ENCODE data around the gene LAP3.
"Not testable (repeated sequence)": the region's sequence is repeated elsewhere in the genome, so short reads cannot be mapped to it uniquely, and the experiment has no call there.

LAP3 gene

GRCh38 chr4:17558941-17559708 is 17.9 kb upstream of the LAP3 start:
- Histone ChIP-seq H3K9me3 (ENCODE audit: low read depth, low read length) (no peaks in the 10 kb centered on the region), H3K9ac (ENCODE audit: insufficient read length) (no peak overlapping the region), H3K36me3 (ENCODE audit: insufficient read depth, low read length) (no peaks in the 10 kb centered on the region), H3K4me3 (no peak overlapping the region), H3K27ac (no peak overlapping the region)
- DNase-seq (ENCODE audit: low read depth, low spot score), result no peak
- no peak for TF ChIP-seq FOXP2 (optimal IDR thresholded peaks at IDR 0.05; ENCODE audit: control extremely low read depth, extremely low read length, insufficient read depth)
- no peak for TF ChIP-seq POLR2AphosphoS5 (IDR thresholded peaks at IDR 0.05; ENCODE audit: borderline replicate concordance, low read depth, low read length)
- TF ChIP-seq EZH2 (IDR thresholded peaks at IDR 0.05), result no peak

- DNase-seq (ENCODE audit: low read depth, low spot score), result no peak
- Histone ChIP-seq H3K4me3 (no peak overlapping the region), H3K9me3 (ENCODE audit: low read depth, low read length) (no peaks in the 10 kb centered on the region), H3K27ac (no peak overlapping the region), H3K9ac (ENCODE audit: insufficient read length) (no peak overlapping the region), H3K36me3 (ENCODE audit: insufficient read depth, low read length) (no peaks in the 10 kb centered on the region)
- no peak for TF ChIP-seq FOXP2 (optimal IDR thresholded peaks at IDR 0.05; ENCODE audit: control extremely low read depth, extremely low read length, insufficient read depth)
- TF ChIP-seq POLR2AphosphoS5 (IDR thresholded peaks at IDR 0.05; ENCODE audit: borderline replicate concordance, low read depth, low read length), result no peak
- TF ChIP-seq EZH2 (IDR thresholded peaks at IDR 0.05), result no peak
Observed at GRCh38 chr4:17559709-17560048, 17.3 kb upstream of the LAP3 start.

GRCh38 chr4:17560065-17560673 is 16.8 kb upstream of the LAP3 start:
- no peaks in the 10 kb centered on the region for H3K9me3 ChIP-seq (ENCODE audit: low read depth, low read length)
- H3K9ac ChIP-seq (ENCODE audit: insufficient read length), result no peak overlapping the region
- no peak overlapping the region for H3K27ac ChIP-seq
- H3K36me3 ChIP-seq (ENCODE audit: insufficient read depth, low read length), result no peaks in the 10 kb centered on the region
- H3K4me3 ChIP-seq, result no peak overlapping the region
- TF ChIP-seq EZH2 (IDR thresholded peaks at IDR 0.05), result no peak
- DNase-seq (ENCODE audit: low read depth, low spot score), result no peak

- DNase-seq (ENCODE audit: low read depth, low spot score), result no peak
- no peak overlapping the region for H3K27ac ChIP-seq
- TF ChIP-seq EZH2 (IDR thresholded peaks at IDR 0.05) (no peak), FOXP2 (optimal IDR thresholded peaks at IDR 0.05; ENCODE audit: control extremely low read depth, extremely low read length, insufficient read depth) (no peak), POLR2AphosphoS5 (IDR thresholded peaks at IDR 0.05; ENCODE audit: borderline replicate concordance, low read depth, low read length) (no peak)
- H3K9ac ChIP-seq (ENCODE audit: insufficient read length), result no peak overlapping the region
- no peaks in the 10 kb centered on the region for H3K36me3 ChIP-seq (ENCODE audit: insufficient read depth, low read length)
- no peak overlapping the region for H3K4me3 ChIP-seq
- H3K9me3 ChIP-seq (ENCODE audit: low read depth, low read length), result no peaks in the 10 kb centered on the region
Observed at GRCh38 chr4:17561195-17561909, 15.6 kb upstream of the LAP3 start.

GRCh38 chr4:17562157-17562556 is 14.8 kb upstream of the LAP3 start:
- Histone ChIP-seq H3K9ac (ENCODE audit: insufficient read length) (no peak overlapping the region), H3K9me3 (ENCODE audit: low read depth, low read length) (no peaks in the 10 kb centered on the region), H3K27ac (no peak overlapping the region), H3K4me3 (no peak overlapping the region), H3K36me3 (ENCODE audit: insufficient read depth, low read length) (no peaks in the 10 kb centered on the region)
- TF ChIP-seq POLR2AphosphoS5 (IDR thresholded peaks at IDR 0.05; ENCODE audit: borderline replicate concordance, low read depth, low read length), result no peak
- TF ChIP-seq EZH2 (IDR thresholded peaks at IDR 0.05), result no peak
- TF ChIP-seq FOXP2 (optimal IDR thresholded peaks at IDR 0.05; ENCODE audit: control extremely low read depth, extremely low read length, insufficient read depth), result no peak
- DNase-seq (ENCODE audit: low read depth, low spot score), result no peak

- H3K9me3 ChIP-seq (ENCODE audit: low read depth, low read length), result no peaks in the 10 kb centered on the region
- no peak overlapping the region for H3K27ac ChIP-seq
- H3K36me3 ChIP-seq (ENCODE audit: insufficient read depth, low read length), result no peaks in the 10 kb centered on the region
- no peak for DNase-seq (ENCODE audit: low read depth, low spot score)
- no peak overlapping the region for H3K9ac ChIP-seq (ENCODE audit: insufficient read length)
- TF ChIP-seq POLR2AphosphoS5 (IDR thresholded peaks at IDR 0.05; ENCODE audit: borderline replicate concordance, low read depth, low read length), result no peak
- TF ChIP-seq FOXP2 (optimal IDR thresholded peaks at IDR 0.05; ENCODE audit: control extremely low read depth, extremely low read length, insufficient read depth), result no peak
- no peak for TF ChIP-seq EZH2 (IDR thresholded peaks at IDR 0.05)
- H3K4me3 ChIP-seq, result no peak overlapping the region
Observed at GRCh38 chr4:17565846-17566245, 11.2 kb upstream of the LAP3 start.

- Histone ChIP-seq H3K27ac (no peak overlapping the region), H3K9me3 (ENCODE audit: low read depth, low read length) (no peaks in the 10 kb centered on the region), H3K4me3 (no peak overlapping the region), H3K36me3 (ENCODE audit: insufficient read depth, low read length) (no peaks in the 10 kb centered on the region), H3K9ac (ENCODE audit: insufficient read length) (no peak overlapping the region)
- TF ChIP-seq POLR2AphosphoS5 (IDR thresholded peaks at IDR 0.05; ENCODE audit: borderline replicate concordance, low read depth, low read length) (no peak), FOXP2 (optimal IDR thresholded peaks at IDR 0.05; ENCODE audit: control extremely low read depth, extremely low read length, insufficient read depth) (no peak), EZH2 (IDR thresholded peaks at IDR 0.05) (no peak)
- DNase-seq (ENCODE audit: low read depth, low spot score), result no peak
Observed at GRCh38 chr4:17567271-17567670, 9.7 kb upstream of the LAP3 start.

GRCh38 chr4:17574206-17574605 is 2.8 kb upstream of the LAP3 start:
- Histone ChIP-seq H3K9ac (ENCODE audit: insufficient read length) (no peak overlapping the region), H3K27ac (no peak overlapping the region), H3K36me3 (ENCODE audit: insufficient read depth, low read length) (no peaks in the 10 kb centered on the region), H3K9me3 (ENCODE audit: low read depth, low read length) (no peaks in the 10 kb centered on the region), H3K4me3 (no peak overlapping the region)
- no peak for TF ChIP-seq EZH2 (IDR thresholded peaks at IDR 0.05)
- no peak for TF ChIP-seq FOXP2 (optimal IDR thresholded peaks at IDR 0.05; ENCODE audit: control extremely low read depth, extremely low read length, insufficient read depth)
- no peak for TF ChIP-seq POLR2AphosphoS5 (IDR thresholded peaks at IDR 0.05; ENCODE audit: borderline replicate concordance, low read depth, low read length)
- DNase-seq (ENCODE audit: low read depth, low spot score), result no peak

GRCh38 chr4:17575177-17575576 is 1.8 kb upstream of the LAP3 start:
- H3K9me3 ChIP-seq (ENCODE audit: low read depth, low read length); H3K9ac ChIP-seq (ENCODE audit: insufficient read length); H3K36me3 ChIP-seq (ENCODE audit: insufficient read depth, low read length); H3K4me3 ChIP-seq; DNase-seq (ENCODE audit: low read depth, low spot score); H3K27ac ChIP-seq: not testable (repeated sequence)

All from SK-N-MC (cell line).